Progenitor cell of endocrine pancreas (in vitro differentiated cells): ENCODE data around the gene CHN2. TPM values are rescaled to one million over a fixed set of nuclear protein-coding genes. Genes with fewer than 3 reads are reported as not detected.
"Not testable (repeated sequence)": the region's sequence is repeated elsewhere in the genome, so short reads cannot be mapped to it uniquely, and the experiment has no call there.

ENCODE experiments used
- DNase-seq: peaks from one replicate; pipeline ENCODE4 v3.0.0; 2021; ENCODE audit warnings: low spot score; ENCODE audit not compliant: unreplicated experiment
- H3K27ac Mint-ChIP-seq: 2 replicates; pipeline ENCODE4 v1.8.0; 2021; ENCODE audit warnings: mild to moderate bottlenecking, moderate library complexity, mixed read lengths
- H3K27me3 Mint-ChIP-seq: 2 replicates; pipeline ENCODE4 v1.8.0; 2021; ENCODE audit warnings: mixed read lengths
- H3K36me3 Mint-ChIP-seq: 2 replicates; pipeline ENCODE4 v1.8.0; 2022; ENCODE audit warnings: mixed read lengths; ENCODE audit not compliant: insufficient read depth
- H3K4me1 Mint-ChIP-seq: 2 replicates; pipeline ENCODE4 v1.8.0; 2021; ENCODE audit warnings: low read depth, mixed read lengths
- H3K4me3 Mint-ChIP-seq: 2 replicates; pipeline ENCODE4 v1.8.0; 2021; ENCODE audit warnings: low read depth, mild to moderate bottlenecking, moderate library complexity, mixed read lengths
- H3K9me3 Mint-ChIP-seq: 2 replicates; pipeline ENCODE4 v1.8.0; 2021; ENCODE audit warnings: low read depth, mixed read lengths
- total RNA-seq: library from RNA; stranded (reverse); gene quantifications from 2 replicates; pipeline ENCODE4 v1.2.1, GENCODE V29; 2021
- TF ChIP-seq, protein P1 (sequence below): fragments of 200-600 bp; sonication (generic); IDR thresholded peaks from one replicate; pipeline ENCODE4 v1.5.0; 2021; ENCODE audit warnings: antibody characterized with exemption, mild to moderate bottlenecking; ENCODE audit not compliant: unreplicated experiment

Gene CHN2
- total RNA-seq, 1 donor from 2014 or later, result 22.0 TPM

DNA sequence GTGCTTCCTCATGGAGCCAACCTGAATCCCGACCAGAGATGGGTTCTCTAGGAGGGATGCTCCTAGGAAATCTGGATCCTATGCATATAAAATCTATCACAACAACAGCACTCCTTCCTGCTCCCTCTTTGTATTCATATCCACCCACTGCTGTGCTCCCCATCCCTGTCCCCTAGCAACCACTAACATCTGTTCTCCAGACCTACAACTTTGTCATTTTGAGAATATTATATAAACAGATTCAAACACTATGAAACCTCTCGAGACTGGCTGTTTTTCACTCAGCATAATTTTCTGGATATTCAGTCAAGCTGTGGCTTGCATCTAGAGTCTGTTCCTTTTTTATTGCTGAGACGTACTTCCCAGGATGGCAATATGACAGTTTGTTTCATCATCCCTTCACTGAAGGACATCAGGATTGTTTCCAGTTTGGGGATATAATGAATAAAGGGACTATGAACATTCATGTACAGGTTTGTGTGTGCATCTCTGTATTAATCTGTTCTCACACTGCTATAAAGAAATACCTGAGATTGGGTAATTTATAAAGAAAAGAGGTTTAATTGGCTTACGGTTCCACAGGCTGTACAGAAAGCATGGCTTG, 333.0 kb downstream of the CHN2 start:
- TF ChIP-seq, protein P1, sequence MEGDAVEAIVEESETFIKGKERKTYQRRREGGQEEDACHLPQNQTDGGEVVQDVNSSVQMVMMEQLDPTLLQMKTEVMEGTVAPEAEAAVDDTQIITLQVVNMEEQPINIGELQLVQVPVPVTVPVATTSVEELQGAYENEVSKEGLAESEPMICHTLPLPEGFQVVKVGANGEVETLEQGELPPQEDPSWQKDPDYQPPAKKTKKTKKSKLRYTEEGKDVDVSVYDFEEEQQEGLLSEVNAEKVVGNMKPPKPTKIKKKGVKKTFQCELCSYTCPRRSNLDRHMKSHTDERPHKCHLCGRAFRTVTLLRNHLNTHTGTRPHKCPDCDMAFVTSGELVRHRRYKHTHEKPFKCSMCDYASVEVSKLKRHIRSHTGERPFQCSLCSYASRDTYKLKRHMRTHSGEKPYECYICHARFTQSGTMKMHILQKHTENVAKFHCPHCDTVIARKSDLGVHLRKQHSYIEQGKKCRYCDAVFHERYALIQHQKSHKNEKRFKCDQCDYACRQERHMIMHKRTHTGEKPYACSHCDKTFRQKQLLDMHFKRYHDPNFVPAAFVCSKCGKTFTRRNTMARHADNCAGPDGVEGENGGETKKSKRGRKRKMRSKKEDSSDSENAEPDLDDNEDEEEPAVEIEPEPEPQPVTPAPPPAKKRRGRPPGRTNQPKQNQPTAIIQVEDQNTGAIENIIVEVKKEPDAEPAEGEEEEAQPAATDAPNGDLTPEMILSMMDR, result no peak
- no peak overlapping the region for H3K27ac Mint-ChIP-seq
- DNase-seq, result no peak
- H3K4me3 Mint-ChIP-seq, result no peak overlapping the region
- peaks cover 36% of the 10 kb centered on the region for H3K9me3 Mint-ChIP-seq
- H3K27me3 Mint-ChIP-seq, result no peaks in the 10 kb centered on the region
- H3K4me1 Mint-ChIP-seq, result peaks cover 1% of the 10 kb centered on the region
- H3K36me3 Mint-ChIP-seq, result peaks cover 18% of the 10 kb centered on the region

DNA sequence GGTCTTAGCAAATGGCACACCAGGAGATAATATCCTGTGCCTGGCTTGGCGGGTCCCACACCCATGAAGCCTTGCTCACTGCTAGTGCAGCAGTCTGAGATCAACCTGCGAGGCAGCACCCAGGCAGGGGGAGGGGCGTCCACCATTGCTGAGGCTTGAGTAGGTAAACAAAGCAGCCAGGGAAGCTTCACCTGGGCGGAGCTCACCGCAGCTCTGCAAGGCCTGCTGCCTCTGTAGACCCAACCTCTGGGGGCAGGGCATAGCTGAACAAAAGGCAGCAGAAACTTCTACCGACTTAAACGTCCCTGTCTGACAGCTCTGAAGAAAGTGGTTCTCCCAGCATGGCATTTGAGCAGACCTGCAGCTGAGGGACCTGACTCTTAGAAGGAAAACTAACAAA, 334.0 kb downstream of the CHN2 start:
- DNase-seq, H3K4me3 Mint-ChIP-seq: not testable (repeated sequence)

More for the DNA sequence above, 334.0 kb downstream of the CHN2 start:
- Mint-ChIP-seq H3K9me3 (peaks cover 30% of the 10 kb centered on the region), H3K36me3 (peaks cover 19% of the 10 kb centered on the region)
- H3K27me3 Mint-ChIP-seq, H3K27ac Mint-ChIP-seq, H3K4me1 Mint-ChIP-seq: not testable (repeated sequence)

Other genes starting within 250 kb of the CHN2 start
- gene TRIL, start 236.4 kb upstream of the CHN2 start, total RNA-seq, result 8.0 and 9.3 TPM in 2 replicates
- 22.1 and 23.1 TPM in 2 replicates for gene CPVL, start 48.2 kb upstream of the CHN2 start, total RNA-seq